GM18907 (cell line): ENCODE measurements around the gene NEDD4.
"Not testable (repeated sequence)": the region's sequence is repeated elsewhere in the genome, so short reads cannot be mapped to it uniquely, and the experiment has no call there.

Experiments used
- ATAC-seq: cut with Tn5 transposase; IDR thresholded peaks from one replicate; pipeline ENCODE4 v1.9.1; 2021; ENCODE audit warnings: mild to moderate bottlenecking, moderate library complexity; ENCODE audit not compliant: unreplicated experiment

NEDD4 gene

GRCh38 chr15:55834331-55834730, 159.1 kb downstream of the NEDD4 start:
- ATAC-seq = no peak

GRCh38 chr15:55829826-55830225, 163.6 kb downstream of the NEDD4 start:
- ATAC-seq = peak; percentile 86

- no peak for ATAC-seq
These were observed 165.5 kb downstream of the NEDD4 start for GRCh38 chr15:55827955-55828354.

- ATAC-seq = no peak
These were observed 166.2 kb downstream of the NEDD4 start for GRCh38 chr15:55827204-55827603.

- no peak for ATAC-seq
These were observed 168.4 kb downstream of the NEDD4 start for GRCh38 chr15:55824857-55825613.

GRCh38 chr15:55823699-55824340, 169.6 kb downstream of the NEDD4 start:
- no peak for ATAC-seq

- ATAC-seq = no peak
These were observed 170.2 kb downstream of the NEDD4 start for GRCh38 chr15:55823191-55823670.

GRCh38 chr15:55821740-55822139, 171.7 kb downstream of the NEDD4 start:
- not testable (repeated sequence) for ATAC-seq

- ATAC-seq = no peak
These were observed 173.4 kb downstream of the NEDD4 start for GRCh38 chr15:55820043-55820442.

GRCh38 chr15:55819397-55820034, 173.9 kb downstream of the NEDD4 start:
- ATAC-seq = no peak

- ATAC-seq = no peak
These were observed 177.4 kb downstream of the NEDD4 start for GRCh38 chr15:55816017-55816416.

- ATAC-seq = no peak
These were observed 190.6 kb downstream of the NEDD4 start for GRCh38 chr15:55802600-55803376.

- ATAC-seq = no peak
These were observed 193.2 kb downstream of the NEDD4 start for GRCh38 chr15:55800216-55800615.

- no peak for ATAC-seq
These were observed 193.9 kb downstream of the NEDD4 start for GRCh38 chr15:55799291-55800212.

- no peak for ATAC-seq
These were observed 197.0 kb downstream of the NEDD4 start for GRCh38 chr15:55796321-55796965.

GRCh38 chr15:55795031-55795430, 198.4 kb downstream of the NEDD4 start:
- no peak for ATAC-seq

- no peak for ATAC-seq
These were observed 201.6 kb downstream of the NEDD4 start for GRCh38 chr15:55791551-55792400.

- ATAC-seq = no peak
These were observed 204.2 kb downstream of the NEDD4 start for GRCh38 chr15:55789066-55789660.
